ENCODE measurements around the gene NFATC1.

Gene NFATC1

GRCh38 chr18:79380816-79381806 lies 14.6 kb upstream of the NFATC1 start:
- Histone ChIP-seq H3K9ac (ENCODE audit: low read length in 5 of 5) (no peak overlapping the region), H3K27ac (ENCODE audit: low read depth, low read length) (no peak overlapping the region), H3K36me3 (ENCODE audit: control insufficient read depth in 5 of 5, insufficient read depth in 5 of 5, low read length in 5 of 5) (peaks cover 0 to 19% (median 13%) of the 10 kb centered on the region in 5 donors), H3K4me3 (ENCODE audit: low read depth in 1 of 5, low read length in 5 of 5) (no peak overlapping the region), H3K9me3 (ENCODE audit: control insufficient read depth in 5 of 5, low read length in 5 of 5) (no peaks in the 10 kb centered on the region), H3K27me3 (ENCODE audit: control insufficient read depth in 5 of 5, insufficient read depth in 4 of 5, low read length in 5 of 5) (peaks cover 4 to 12% (median 5%) of the 10 kb centered on the region in 5 donors), H3K4me1 (ENCODE audit: control insufficient read depth in 5 of 5, insufficient read depth in 5 of 5, low read length in 5 of 5) (peaks cover 0 to 5% (median 3%) of the 10 kb centered on the region in 5 donors)

DNA sequence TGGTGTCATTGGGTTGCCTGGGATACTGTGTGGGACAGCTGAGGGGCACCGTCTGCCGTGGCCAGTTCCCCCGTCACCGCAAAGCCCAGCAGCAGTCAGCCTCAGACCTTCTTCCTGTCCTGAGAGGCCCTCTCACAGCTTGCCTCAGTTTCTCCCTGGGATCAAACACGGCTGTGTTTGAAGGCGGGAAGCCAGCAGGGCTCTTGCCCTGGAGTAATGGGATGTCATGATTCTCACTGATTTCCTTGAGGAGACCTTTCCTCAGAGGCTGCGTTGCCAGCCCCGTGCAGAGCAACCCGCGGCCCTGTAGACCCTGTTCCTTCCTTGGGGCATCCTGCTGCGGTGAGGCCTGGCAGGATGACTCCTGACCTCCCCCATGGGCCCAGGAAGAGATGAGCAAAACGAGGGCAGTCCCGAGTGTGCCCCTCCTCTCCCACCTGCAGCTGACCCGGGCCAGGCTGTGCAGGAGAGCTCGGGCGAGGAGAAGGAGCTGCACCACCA lies 13.9 kb upstream of the NFATC1 start:
- H3K27ac ChIP-seq (ENCODE audit: low read depth, low read length) = no peak overlapping the region
- H3K9ac ChIP-seq (ENCODE audit: low read length in 5 of 5) = no peak overlapping the region
- H3K4me3 ChIP-seq (ENCODE audit: low read depth in 1 of 5, low read length in 5 of 5) = no peak overlapping the region
- peaks cover 10 to 19% (median 11%) of the 10 kb centered on the region in 5 donors for H3K27me3 ChIP-seq (ENCODE audit: control insufficient read depth in 5 of 5, insufficient read depth in 4 of 5, low read length in 5 of 5)
- peaks cover 0 to 16% (median 13%) of the 10 kb centered on the region in 5 donors for H3K36me3 ChIP-seq (ENCODE audit: control insufficient read depth in 5 of 5, insufficient read depth in 5 of 5, low read length in 5 of 5)
- peaks cover 0 to 5% (median 3%) of the 10 kb centered on the region in 5 donors for H3K4me1 ChIP-seq (ENCODE audit: control insufficient read depth in 5 of 5, insufficient read depth in 5 of 5, low read length in 5 of 5)
- no peaks in the 10 kb centered on the region for H3K9me3 ChIP-seq (ENCODE audit: control insufficient read depth in 5 of 5, low read length in 5 of 5)

GRCh38 chr18:79382681-79383387 lies 12.9 kb upstream of the NFATC1 start:
- Histone ChIP-seq H3K4me3 (ENCODE audit: low read depth in 1 of 5, low read length in 5 of 5) (no peak overlapping the region), H3K27ac (ENCODE audit: low read depth, low read length) (no peak overlapping the region), H3K4me1 (ENCODE audit: control insufficient read depth in 5 of 5, insufficient read depth in 5 of 5, low read length in 5 of 5) (peaks cover 0 to 5% (median 3%) of the 10 kb centered on the region in 5 donors), H3K9me3 (ENCODE audit: control insufficient read depth in 5 of 5, low read length in 5 of 5) (no peaks in the 10 kb centered on the region), H3K27me3 (ENCODE audit: control insufficient read depth in 5 of 5, insufficient read depth in 4 of 5, low read length in 5 of 5) (peaks cover 14 to 26% (median 16%) of the 10 kb centered on the region in 5 donors), H3K36me3 (ENCODE audit: control insufficient read depth in 5 of 5, insufficient read depth in 5 of 5, low read length in 5 of 5) (peaks cover 0 to 7% (median 3%) of the 10 kb centered on the region in 5 donors), H3K9ac (ENCODE audit: low read length in 5 of 5) (no peak overlapping the region)

DNA sequence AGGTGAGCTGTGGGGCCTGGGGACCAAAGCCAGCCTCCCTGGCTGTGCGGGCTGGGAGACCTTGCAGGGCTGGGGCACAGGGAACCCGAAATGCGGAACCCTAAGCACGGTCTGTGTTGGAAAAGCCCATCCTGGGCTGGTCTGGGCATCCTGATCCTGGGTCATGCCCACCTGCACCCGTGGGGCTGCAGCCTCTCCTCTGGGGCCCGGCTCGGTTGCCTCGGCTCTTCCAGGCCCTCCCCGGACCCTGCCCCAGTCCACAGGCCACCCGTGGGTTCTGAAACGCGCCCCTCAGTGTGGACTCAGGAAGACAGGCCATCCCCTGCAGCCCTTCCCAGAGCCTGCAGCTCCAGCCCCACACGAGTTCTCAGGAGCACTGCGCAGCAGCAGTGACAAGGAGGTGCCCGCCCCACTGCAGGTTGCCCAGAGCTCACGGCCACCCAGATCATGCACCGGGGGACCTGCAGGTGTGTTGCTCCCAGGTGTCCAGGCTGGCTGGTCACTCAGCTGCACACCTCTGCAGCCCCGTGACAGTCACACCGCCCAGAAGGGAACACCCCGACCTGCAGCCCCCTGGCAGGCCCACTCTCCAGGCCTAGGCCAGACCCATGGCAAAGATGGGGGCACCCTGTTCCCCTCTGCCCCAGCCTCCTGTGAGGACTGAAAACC lies 12.2 kb upstream of the NFATC1 start:
- no peak overlapping the region for H3K9ac ChIP-seq (ENCODE audit: low read length in 5 of 5)
- peaks cover 0 to 5% (median 3%) of the 10 kb centered on the region in 5 donors for H3K4me1 ChIP-seq (ENCODE audit: control insufficient read depth in 5 of 5, insufficient read depth in 5 of 5, low read length in 5 of 5)
- H3K36me3 ChIP-seq (ENCODE audit: control insufficient read depth in 5 of 5, insufficient read depth in 5 of 5, low read length in 5 of 5) = no peaks in the 10 kb centered on the region
- H3K9me3 ChIP-seq (ENCODE audit: control insufficient read depth in 5 of 5, low read length in 5 of 5) = no peaks in the 10 kb centered on the region
- no peak overlapping the region for H3K27ac ChIP-seq (ENCODE audit: low read depth, low read length)
- H3K4me3 ChIP-seq (ENCODE audit: low read depth in 1 of 5, low read length in 5 of 5) = no peak overlapping the region
- peaks cover 20 to 33% (median 23%) of the 10 kb centered on the region in 5 donors for H3K27me3 ChIP-seq (ENCODE audit: control insufficient read depth in 5 of 5, insufficient read depth in 4 of 5, low read length in 5 of 5)

- Histone ChIP-seq H3K36me3 (ENCODE audit: control insufficient read depth in 5 of 5, insufficient read depth in 5 of 5, low read length in 5 of 5) (no peaks in the 10 kb centered on the region), H3K27me3 (ENCODE audit: control insufficient read depth in 5 of 5, insufficient read depth in 4 of 5, low read length in 5 of 5) (peaks cover 24 to 35% (median 30%) of the 10 kb centered on the region in 5 donors)
Measured at GRCh38 chr18:79384151-79384807, 11.5 kb upstream of the NFATC1 start.

GRCh38 chr18:79384834-79385233 lies 10.9 kb upstream of the NFATC1 start:
- H3K9ac ChIP-seq (ENCODE audit: low read length in 5 of 5) = no peak overlapping the region
- no peaks in the 10 kb centered on the region for H3K36me3 ChIP-seq (ENCODE audit: control insufficient read depth in 5 of 5, insufficient read depth in 5 of 5, low read length in 5 of 5)
- H3K4me3 ChIP-seq (ENCODE audit: low read depth in 1 of 5, low read length in 5 of 5) = no peak overlapping the region
- H3K9me3 ChIP-seq (ENCODE audit: control insufficient read depth in 5 of 5, low read length in 5 of 5) = no peaks in the 10 kb centered on the region
- H3K4me1 ChIP-seq (ENCODE audit: control insufficient read depth in 5 of 5, insufficient read depth in 5 of 5, low read length in 5 of 5) = no peaks in the 10 kb centered on the region
- peaks cover 24 to 38% (median 33%) of the 10 kb centered on the region in 5 donors for H3K27me3 ChIP-seq (ENCODE audit: control insufficient read depth in 5 of 5, insufficient read depth in 4 of 5, low read length in 5 of 5)
- no peak overlapping the region for H3K27ac ChIP-seq (ENCODE audit: low read depth, low read length)

More at GRCh38 chr18:79384151-79384807, 11.5 kb upstream of the NFATC1 start:
- Histone ChIP-seq H3K9me3 (ENCODE audit: control insufficient read depth in 5 of 5, low read length in 5 of 5) (no peaks in the 10 kb centered on the region), H3K9ac (ENCODE audit: low read length in 5 of 5) (no peak overlapping the region), H3K4me1 (ENCODE audit: control insufficient read depth in 5 of 5, insufficient read depth in 5 of 5, low read length in 5 of 5) (peaks cover 0 to 1% (median under 1%) of the 10 kb centered on the region in 5 donors), H3K4me3 (ENCODE audit: low read depth in 1 of 5, low read length in 5 of 5) (no peak overlapping the region), H3K27ac (ENCODE audit: low read depth, low read length) (no peak overlapping the region)

DNA sequence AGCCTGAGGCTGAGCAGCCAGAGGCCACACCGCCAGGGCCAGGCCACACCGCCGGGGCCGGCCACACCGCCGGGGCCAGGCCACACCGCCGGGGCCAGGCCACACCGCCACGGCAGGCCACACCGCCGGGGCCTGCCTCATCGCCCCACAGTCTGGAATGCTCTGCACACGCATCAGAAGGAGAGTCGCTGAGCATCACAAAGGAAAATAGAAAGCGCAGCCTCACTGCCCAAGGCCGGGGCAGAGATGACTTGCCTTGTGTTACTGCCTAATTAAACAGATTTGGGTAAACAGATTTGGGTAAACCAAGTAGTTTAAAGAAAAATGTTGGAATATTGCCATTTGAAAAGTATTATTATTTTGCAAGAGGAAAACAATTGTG lies 10.4 kb upstream of the NFATC1 start:
- Histone ChIP-seq H3K9me3 (ENCODE audit: control insufficient read depth in 5 of 5, low read length in 5 of 5) (no peaks in the 10 kb centered on the region), H3K4me1 (ENCODE audit: control insufficient read depth in 5 of 5, insufficient read depth in 5 of 5, low read length in 5 of 5) (no peaks in the 10 kb centered on the region), H3K27me3 (ENCODE audit: control insufficient read depth in 5 of 5, insufficient read depth in 4 of 5, low read length in 5 of 5) (peaks cover 24 to 39% (median 33%) of the 10 kb centered on the region in 5 donors), H3K27ac (ENCODE audit: low read depth, low read length) (no peak overlapping the region), H3K4me3 (ENCODE audit: low read depth in 1 of 5, low read length in 5 of 5) (no peak overlapping the region), H3K9ac (ENCODE audit: low read length in 5 of 5) (no peak overlapping the region), H3K36me3 (ENCODE audit: control insufficient read depth in 5 of 5, insufficient read depth in 5 of 5, low read length in 5 of 5) (no peaks in the 10 kb centered on the region)

DNA sequence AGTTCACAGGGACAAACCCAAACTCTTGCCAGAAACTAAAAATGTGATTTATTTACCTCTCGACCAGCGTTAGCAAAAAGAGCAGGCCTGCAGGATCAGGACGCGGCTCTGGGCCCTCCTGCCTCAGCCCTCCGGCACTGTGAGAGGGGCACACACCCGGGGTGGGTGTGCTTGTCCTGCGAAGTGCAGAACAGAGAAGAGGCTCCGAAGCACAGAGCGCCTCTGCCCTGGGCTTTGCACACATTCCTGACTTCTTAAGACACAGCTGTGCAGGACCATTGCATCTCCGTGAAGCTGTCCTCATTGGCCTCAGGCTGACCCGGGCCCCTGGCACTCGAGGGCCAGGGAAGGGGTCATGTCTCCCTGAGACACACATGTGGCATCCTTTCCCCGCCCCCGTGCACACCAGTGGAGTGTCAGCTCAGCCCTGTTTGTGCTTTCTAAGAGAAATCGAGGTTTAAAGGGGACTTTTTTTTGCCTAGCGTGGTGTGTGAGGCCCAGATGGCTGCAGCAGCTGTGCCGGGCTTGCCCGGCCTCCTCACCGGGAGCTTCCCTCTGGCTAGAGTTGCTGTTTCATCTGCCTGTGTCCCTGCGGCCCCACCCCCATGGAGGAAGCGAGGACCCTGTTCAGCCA lies 9.9 kb upstream of the NFATC1 start:
- no peaks in the 10 kb centered on the region for H3K4me1 ChIP-seq (ENCODE audit: control insufficient read depth in 5 of 5, insufficient read depth in 5 of 5, low read length in 5 of 5)
- H3K4me3 ChIP-seq (ENCODE audit: low read depth in 1 of 5, low read length in 5 of 5) = no peak overlapping the region
- H3K27ac ChIP-seq (ENCODE audit: low read depth, low read length) = no peak overlapping the region
- H3K9ac ChIP-seq (ENCODE audit: low read length in 5 of 5) = no peak overlapping the region
- no peaks in the 10 kb centered on the region for H3K9me3 ChIP-seq (ENCODE audit: control insufficient read depth in 5 of 5, low read length in 5 of 5)
- H3K27me3 ChIP-seq (ENCODE audit: control insufficient read depth in 5 of 5, insufficient read depth in 4 of 5, low read length in 5 of 5) = peaks cover 24 to 39% (median 33%) of the 10 kb centered on the region in 5 donors
- no peaks in the 10 kb centered on the region for H3K36me3 ChIP-seq (ENCODE audit: control insufficient read depth in 5 of 5, insufficient read depth in 5 of 5, low read length in 5 of 5)

DNA sequence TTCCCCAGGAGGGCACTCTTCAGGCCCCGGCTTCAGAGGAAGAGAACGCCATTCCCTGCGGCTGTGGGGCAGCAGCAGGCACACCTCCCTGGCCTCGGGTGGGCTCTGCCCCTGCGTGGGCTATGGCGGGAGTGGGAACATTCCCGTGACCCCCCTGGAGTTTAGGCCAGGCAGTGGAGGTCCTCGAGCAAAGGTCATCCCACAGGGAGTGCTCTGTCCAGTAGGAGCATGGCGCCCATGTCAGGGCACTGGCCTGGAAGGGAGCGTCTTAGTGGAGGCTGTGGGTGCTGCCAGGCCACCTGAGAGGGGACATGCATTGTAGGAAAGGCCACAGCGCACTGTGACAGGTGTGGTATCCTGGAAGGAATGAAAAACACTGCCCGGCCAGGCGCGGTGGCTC lies 9.2 kb upstream of the NFATC1 start:
- H3K27ac ChIP-seq (ENCODE audit: low read depth, low read length) = no peak overlapping the region
- no peaks in the 10 kb centered on the region for H3K4me1 ChIP-seq (ENCODE audit: control insufficient read depth in 5 of 5, insufficient read depth in 5 of 5, low read length in 5 of 5)
- H3K9ac ChIP-seq (ENCODE audit: low read length in 5 of 5) = no peak overlapping the region
- H3K27me3 ChIP-seq (ENCODE audit: control insufficient read depth in 5 of 5, insufficient read depth in 4 of 5, low read length in 5 of 5) = peaks cover 24 to 44% (median 36%) of the 10 kb centered on the region in 5 donors
- H3K4me3 ChIP-seq (ENCODE audit: low read depth in 1 of 5, low read length in 5 of 5) = no peak overlapping the region
- no peaks in the 10 kb centered on the region for H3K36me3 ChIP-seq (ENCODE audit: control insufficient read depth in 5 of 5, insufficient read depth in 5 of 5, low read length in 5 of 5)
- no peaks in the 10 kb centered on the region for H3K9me3 ChIP-seq (ENCODE audit: control insufficient read depth in 5 of 5, low read length in 5 of 5)

Measured in subcutaneous abdominal adipose tissue (tissue), 5 donors.